CD4-positive, alpha-beta T cell treated with Interleukin-12 subunit alpha and Interleukin-12 subunit beta, for 1 hour (primary cell): Measurements from ENCODE around the gene GCG.

Experiments
- DNase-seq: peaks from one replicate; pipeline ENCODE4 v3.0.0-alpha.2; 2020

GCG gene

DNA sequence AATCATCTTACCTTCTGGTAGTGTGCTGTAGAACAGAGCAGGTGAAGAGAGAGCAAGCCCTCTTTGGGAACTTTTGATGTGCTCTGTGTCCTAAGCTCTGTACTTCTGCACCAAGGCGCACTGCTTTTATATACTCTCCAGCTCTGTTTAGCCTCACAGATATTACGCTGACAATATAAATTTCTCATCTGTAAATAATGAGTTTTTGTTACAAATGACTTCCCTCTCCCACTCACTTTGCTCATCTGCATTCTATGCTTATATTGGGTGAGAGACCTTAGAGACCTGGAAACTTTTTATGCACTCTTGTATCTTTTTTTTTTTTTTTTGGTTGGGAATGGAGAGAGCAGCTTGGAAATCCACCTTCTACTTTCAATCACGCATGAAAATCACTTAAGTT lies at the start of gene GCG:
Gene GCG (minus strand): TSS at position 101 of the 400 bp plus-strand sequence. CDS start 3,069 bp downstream, outside the sequence.
- DNase-seq: no peak

DNA sequence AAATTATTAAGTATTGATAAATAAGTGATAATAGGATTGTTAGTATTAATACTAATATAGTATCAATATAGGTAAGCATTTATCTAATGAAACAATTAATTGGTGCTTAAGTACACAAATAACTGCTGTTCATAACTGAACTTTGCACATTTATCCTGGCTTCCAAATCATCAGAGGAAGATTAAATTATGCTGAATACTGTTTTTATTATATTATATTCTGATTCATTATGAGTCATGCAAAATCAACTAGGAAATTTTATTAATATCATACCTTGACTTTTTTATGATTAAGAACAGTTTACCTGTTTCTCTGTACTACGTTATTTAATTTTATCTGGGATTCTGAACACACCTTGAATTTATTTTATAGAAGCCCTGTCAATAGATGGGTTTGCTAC lies 48.6 kb upstream of the GCG start:
- DNase-seq: no peak

DNA sequence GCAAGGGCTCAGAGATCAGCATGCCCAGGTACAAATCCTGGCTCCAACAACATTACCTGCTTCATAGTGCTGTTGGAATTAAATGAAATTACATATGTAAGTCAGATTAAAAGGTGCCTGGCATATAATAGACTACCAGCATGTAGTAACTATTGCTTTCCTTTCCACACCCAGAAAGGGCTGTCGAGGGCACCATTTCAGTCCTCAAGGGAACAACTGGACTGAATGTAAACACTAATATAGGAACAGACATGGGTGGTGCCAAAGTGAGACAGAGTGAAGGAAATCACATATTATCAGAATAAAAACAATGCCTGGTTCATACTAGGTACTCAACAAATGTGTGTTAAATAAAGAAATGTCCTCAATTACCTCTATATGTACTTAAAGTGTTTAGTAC lies 47.9 kb upstream of the GCG start:
- no peak for DNase-seq

DNA sequence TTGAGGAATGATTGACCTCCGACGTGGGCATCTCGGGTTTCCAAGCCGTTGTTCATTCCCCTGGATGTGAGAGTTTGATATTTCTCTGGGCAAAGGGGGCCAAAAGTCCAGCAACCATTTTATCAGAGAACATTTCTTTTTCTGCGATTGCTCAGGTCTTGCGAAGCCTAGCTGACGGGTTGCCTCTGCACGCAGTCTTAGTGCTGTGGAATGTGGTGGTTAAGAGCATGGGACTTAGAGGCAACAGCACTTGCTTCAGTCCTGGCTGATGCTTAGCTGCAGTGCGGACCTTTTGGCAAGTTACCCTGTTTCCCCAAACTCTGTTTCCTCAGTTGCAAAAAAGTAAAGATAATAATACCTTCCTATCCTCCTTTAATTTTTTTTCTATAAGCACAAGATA lies 46.2 kb upstream of the GCG start:
- no peak for DNase-seq

DNA sequence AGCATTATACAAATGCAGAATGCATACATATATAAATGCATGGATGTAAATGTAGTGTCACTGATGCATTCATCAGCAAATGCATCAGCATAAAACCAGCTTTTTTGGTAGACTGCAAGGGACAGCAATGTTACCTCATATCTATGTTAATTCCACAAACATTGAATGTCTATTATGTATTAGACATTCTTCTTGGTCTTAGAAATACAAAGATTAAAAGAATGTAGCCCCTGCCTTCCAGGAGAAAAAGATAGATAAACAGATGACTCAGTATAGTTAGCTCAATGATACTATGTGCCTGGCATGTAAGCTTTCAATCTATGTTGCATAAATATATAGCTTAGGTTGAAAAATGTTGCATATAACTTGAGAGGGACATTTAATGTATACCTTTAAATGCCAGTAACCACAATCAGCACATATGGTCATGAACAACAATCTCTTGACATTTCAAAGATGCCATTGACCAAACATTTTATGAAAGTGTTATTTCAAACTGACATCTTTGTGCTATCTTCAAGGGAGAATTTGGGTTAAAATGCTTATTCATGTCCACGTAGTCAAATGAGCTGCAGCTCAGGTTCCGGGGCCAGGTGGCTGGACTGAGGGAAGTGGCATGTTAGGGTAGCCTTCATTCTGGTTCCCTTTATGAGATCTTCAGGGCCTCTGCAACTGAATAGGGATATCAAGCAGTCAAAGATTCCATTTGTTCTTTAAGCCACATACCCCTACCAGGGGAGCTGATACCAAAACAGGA lies 45.2 kb upstream of the GCG start:
- DNase-seq: no peak

DNA sequence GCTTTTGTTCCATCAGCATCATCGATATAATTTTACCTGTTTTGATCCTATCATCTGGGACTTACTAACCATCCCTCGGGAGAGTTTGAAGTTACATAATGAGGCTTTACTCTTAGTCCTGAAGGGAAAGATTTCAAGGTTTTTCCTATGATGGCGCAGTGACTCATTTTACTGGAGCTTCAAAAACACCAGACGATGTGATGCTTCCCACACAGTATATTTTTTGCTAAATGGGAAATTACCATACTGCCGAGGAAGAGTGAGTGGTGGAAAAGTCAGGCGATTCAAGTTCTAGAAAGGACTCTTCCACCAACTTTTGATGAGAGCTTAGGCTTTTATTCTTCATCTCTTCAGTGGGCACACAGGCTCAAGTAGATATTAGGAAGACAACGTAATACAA lies 44.6 kb upstream of the GCG start:
- DNase-seq: no peak

DNA sequence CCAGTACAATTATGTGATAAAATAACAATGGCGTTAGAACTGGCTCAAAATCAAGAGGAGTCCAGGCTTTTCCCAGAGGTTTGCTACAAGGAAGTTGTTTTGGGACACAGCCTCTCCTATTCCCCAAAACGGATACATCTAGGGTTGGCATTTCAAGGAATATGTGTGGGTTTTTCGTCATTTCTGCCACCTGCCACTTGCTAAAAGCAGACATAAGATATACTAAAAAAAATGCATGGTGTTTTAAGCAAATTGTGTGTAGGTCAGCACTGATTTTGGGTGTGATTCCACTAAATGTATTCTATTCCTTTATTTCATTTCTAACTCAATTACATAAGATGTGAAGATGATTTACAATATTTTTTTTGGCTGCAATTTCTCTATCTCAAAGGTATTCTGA lies 36.4 kb upstream of the GCG start:
- no peak for DNase-seq

DNA sequence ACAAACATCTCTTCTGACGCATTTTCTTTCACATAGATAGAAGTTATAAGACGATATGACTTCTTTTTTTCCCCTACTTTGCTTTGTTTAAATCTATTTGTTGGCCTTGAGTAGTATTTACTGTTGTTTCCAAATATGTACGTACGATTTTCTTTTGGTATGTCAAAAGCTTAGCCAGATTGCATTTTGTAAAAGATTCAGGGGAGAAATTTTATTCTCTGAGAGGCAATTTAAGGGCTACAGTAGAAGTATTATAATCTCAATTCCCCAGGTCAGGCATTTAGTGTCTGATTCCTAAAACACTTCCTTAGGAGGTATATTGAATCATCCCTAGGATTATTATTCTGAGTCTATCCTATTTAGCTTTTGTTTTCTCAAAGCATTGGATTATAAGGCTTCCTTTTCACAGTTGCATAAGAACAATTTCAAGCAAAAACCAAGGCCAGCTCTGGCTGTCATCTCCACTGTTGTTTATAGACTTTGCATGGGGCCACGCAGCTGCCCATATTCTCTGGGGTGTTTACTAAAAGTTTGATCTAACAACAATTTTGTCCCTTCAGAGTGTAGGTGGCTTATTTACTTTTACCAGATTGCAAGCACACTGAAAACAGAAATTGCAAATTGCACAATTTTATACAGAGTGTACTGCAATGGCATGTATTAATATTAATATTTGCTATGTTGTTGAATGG lies 33.6 kb upstream of the GCG start:
- no peak for DNase-seq

DNA sequence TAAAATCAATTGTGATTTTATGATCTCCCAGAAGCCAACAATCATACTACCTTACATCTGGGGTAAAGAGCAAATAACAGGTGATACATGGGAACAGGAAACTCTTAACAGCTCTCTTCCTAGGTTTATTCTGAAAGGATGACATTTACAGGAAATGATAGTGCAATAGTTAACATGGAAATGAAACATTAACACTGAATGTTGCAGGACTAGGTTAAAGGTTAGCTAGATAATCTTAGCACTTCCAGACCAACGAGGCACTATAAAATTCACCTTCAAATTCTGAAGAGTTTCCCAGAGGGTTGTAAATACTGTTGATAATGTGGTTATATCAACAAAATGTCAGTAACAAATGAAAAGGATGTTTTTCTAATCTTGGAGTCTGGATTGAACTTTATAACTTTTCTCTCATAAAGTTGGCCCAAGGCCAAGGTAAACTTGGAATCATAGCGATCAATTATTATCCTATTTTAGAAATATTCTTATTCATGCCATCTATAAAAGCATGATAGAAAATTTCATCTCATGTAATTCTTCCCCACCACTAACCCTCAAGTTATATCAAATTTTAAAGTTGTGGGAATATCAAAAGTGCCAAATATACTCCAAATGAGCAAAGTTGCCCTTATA lies 32.9 kb upstream of the GCG start:
- DNase-seq: no peak

DNA sequence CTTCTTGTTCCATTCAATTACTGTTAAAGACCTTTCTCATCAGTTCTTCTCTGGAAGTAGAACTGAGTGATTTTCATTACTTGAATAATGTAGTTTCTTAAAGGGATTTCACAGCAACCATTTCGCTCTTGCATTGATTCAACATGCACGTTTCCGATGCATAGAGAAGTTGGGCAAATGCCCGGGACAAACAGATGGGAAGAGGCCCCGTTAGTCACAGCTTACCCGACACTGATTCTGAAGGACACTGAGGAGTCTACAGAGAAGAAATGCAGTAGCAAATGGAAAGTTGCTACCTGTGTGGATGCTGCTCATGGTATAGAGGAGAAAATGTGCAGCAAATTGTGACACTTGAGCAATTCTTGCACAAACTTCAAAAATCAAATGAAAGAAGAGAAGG lies 32.3 kb upstream of the GCG start:
- DNase-seq: no peak

DNA sequence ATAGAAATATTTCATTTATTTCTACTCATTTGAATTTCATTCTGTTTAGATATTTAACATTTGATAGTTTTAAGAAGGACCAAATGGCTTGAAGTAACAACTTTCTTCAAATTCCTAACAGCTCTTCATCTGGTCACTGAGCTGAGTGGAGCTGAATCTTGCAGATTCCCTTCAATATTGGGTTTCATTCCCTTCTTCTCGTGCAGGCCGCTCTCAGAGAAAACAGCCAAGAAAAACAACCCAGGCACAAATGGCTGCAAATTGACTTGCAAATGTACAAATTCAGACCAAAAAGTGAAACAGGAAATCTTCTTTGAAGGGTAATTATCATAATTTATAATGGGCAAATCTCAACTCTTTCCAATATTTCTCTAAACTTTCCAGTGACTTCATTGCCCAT lies 30.3 kb upstream of the GCG start:
- DNase-seq: no peak

DNA sequence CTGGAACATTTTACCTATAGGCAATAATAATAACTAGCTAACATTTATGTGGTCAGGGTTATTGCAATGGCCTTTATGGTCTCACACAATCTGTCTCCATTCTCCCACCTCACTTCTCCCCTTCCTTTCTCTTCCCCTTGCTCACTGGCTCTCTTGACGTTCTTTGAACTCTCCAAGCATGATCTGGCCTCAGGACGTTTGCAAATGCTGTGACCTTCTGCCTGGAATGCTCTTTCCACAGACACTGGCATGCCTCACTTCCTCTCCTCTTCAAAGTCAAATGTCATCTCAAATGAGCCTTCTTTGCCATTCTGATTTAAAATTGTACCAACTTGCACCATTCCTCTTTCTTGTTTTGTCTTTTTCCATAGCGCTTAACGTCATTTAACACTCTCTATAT lies 25.3 kb upstream of the GCG start:
- DNase-seq: no peak

DNA sequence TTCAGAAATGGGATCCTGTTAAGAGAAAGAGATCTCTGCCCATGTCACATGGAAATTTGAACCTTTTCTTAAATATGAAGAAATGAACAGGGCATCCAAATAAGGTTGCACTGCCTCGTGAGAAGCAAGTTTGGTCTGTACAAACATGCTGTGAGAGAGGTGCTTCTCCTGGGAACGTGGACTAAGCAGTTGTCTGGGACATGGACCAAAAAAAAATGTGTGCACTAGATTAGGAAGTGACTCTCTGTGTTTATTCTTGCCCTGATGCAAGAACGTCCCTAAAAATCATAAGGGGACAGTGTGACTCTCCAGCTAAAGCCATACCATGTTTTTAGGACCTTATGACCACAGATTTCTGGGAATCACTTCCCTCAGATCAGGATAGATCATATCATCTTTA lies 23.7 kb upstream of the GCG start:
- no peak for DNase-seq

DNA sequence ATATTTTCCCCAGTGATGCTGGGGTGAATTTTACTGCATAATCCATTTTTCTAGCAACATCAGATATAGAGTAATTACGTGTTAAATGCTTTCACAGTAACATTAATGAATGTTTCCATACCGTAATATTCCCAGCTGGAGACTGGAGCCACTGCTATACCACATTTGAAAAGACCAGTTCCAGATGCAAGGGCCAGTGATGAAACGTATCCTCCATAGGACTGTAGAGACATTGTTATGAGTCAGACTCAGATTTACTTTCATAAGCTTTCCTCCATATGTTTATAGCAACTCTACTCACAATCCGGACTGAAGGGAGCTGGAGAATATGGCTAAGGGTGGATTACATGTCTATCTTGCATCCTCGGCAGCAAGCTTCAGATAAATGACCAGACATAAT lies 22.7 kb upstream of the GCG start:
- DNase-seq: no peak

DNA sequence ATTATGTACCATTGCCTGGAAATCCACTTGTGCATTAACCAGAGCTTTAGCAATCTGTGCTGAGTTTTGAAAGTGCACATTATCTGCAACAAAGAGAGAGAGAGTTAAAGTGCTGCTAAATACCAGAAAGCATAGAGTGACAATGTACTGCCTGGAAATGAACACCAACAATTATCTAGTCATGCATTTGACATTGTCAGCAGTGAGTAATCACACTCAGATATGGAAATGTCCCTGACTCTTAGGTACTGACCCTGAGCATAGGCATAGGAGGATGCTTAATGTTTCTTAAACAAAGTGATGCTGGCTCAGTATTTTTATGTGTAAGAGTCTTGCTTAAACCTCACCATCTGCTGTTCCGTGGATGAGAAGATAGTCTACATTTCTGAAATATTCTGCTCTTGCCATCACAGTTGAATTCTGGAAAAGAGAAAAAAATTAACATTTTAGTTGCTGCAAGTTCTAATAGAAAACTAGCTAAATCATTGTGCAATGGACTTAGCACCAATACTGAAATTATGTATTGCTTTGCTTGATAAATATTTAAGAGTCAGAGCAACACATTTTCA lies 20.8 kb upstream of the GCG start:
- no peak for DNase-seq

DNA sequence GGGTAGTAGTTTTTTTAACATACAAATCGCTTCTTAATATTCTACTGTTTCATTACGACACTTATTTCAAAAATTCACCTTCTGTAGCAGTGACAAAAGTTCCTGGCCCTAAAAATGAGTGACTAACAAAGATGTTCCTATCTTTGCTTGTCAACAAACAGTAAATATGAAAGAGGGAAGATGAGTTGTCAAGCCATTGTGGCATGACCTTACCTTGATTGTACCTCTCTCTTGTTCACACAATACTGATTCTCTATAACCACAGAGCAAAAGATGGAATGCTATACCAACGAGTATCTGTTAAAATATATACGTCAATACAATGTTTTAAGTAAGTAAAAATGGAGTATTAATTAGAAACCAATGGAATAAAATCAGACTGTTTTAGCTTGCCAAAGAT lies 14.7 kb upstream of the GCG start:
- DNase-seq: no peak

DNA sequence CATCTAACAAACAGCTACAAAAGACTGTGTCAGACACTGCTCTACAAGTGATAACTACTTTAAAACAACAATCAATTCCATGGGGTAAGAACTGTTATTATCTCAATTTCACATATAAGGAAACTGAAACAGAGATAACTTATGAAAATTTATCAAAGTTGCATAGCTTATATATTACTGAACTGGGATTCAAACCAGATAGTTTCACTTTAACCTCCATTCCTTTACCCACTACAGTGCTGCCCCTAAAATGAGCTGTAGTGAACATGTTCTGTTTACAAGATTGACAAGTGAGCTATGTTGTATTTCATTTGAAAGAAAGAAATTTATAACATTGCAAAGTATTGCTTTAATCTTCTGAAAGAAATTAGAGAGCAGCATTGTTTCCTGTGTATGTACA lies 14.1 kb upstream of the GCG start:
- no peak for DNase-seq

DNA sequence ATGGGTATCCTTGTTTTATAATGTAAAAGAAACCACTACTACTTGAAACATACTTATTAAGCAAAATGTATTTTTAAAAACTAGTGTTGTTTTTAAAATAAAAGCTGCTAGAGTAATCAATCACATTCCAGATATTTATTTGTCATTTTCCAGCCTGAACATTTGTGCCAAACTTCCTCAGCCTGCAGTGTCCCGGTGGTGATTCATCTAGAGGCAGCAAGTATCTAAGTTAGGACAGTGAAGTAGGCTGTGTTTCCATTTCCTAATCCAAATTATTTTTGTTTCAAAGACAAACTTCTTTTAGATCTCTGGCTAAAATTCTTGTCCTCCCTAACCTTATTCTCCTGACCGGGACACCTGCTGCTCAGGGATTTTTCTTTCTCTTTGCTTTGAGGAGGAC lies 12.8 kb upstream of the GCG start:
- no peak for DNase-seq

DNA sequence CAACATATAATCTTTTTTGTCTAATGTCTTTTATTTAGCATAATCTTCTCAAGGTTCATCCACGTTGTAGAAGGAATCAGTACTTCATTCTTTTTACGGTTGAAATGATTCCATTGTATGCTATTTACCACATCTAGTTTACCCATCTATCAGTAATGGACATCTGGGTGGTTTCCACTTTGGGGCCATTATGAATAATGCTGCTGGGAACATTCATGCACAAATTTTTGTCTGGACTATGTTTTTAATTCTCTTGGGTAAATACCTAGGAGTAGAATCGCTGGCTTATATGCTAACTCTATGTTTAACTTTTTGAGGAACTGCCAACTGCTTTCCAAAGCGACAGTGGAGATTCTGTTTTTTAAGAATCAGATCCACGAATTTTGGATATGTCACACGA lies 7.4 kb upstream of the GCG start:
- DNase-seq: no peak

DNA sequence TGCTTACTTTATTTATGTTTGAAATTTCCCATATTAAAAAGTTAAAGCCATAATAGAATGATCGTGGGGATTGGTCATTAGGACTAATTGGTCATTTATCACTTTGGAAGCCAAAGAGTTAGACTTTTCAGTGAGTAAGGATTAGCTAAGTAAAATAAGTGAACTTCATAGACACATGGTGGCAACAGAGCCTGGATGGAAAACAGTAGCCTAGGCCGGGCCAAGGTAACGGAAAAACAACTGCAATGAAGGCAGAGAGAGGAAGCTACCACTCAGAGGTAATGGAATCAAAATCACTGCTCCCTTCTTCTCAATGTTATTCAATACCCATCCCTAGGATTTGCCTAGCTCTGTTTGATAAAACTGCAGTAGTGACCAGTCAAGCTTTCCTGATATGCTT lies 4.1 kb upstream of the GCG start:
- DNase-seq: no peak

DNA sequence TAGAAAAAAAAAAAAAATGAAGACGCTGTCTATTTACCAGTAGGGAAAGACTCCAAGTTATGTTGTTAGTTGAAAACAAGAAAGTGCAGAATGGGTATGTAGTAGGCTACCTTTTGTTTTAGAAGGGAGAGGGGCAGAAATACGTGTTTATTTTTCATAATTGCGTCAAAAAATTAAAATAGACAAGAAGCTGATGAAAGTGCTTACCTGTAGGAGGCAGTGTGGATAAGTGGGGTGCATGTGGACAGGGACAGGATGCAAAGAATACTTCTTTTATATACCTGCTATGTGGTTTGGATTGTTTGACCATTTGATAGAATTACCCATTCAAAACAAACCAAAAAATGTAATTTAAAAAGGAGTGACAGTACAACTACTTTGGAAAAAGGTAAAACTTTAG lies 3.0 kb upstream of the GCG start:
- DNase-seq: no peak

DNA sequence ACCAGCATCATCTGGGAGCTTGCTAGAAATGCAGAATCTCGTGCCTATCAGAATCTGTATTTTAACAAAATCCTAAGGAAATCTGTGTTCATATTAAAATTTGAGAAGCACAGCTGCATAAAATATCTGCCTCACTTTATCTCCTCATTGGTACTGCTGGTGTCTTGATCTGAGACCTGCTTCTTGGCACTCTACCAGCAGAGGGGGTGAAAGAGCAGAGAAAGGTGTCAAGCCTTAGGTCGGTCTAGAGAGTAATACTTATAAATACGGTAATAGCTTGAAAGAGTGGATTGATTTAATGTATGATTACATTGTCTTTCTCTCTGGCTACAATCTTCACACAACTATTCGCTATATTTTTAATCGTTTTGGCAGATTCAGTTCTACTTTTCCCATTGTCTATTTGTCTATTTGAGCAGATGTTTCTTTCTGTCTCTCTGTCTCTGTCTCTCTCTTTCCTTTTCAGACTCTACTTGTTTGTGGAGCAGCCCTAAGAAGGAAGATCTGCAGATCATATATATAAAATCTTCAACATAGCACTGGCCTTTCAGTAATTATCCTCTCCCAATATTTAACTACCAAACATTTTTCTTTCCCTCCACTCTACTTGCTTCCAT lies 1.7 kb upstream of the GCG start:
- DNase-seq: peak; percentile 60

DNA sequence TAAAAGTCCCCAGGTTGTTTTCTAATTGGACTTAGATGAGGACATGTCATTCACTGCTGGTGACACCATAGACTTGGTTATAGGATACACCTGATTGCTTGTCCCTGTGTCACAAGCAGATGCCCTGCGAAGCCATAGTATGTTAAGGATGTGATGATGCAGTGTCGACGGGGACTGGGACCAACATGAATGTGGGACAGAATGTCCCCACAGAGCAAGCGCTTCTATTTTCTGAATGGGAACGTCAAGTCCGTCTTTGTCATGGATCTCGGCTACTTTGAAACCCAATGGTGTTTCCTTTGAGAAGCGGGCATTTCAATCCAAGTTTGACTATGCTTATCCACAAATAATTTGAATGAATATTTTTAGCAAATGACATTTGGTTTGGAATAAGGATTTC lies 2.1 kb downstream of the GCG start:
- no peak for DNase-seq

DNA sequence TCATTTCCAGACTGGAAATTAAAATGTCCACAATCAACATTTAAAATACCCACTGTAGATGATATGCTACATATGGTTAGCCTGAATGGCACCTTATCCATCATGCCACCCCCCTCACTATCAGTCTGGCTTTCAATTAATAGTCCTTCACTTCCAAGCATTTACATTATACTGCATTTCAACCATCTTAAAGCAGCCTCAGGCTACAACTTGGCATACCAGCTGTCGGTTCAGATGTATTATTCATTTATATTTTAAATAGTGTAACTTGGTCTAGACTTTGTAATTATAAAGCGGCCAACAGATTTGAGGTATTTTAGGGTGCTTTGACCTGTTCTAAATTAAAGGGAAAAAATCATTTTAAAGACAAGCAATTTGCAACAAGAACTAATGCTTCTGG lies 2.6 kb downstream of the GCG start:
- no peak for DNase-seq
